Neutrophil (primary cell): ENCODE data around the gene ECM1.

Source experiments
- H3K27ac ChIP-seq: fragments of 200-600 bp; sonication (generic); 2 replicates; pipeline ENCODE4 v1.5.1; 2016; ENCODE audit warnings: mild to moderate bottlenecking, moderate library complexity
- H3K27me3 ChIP-seq: fragments of 200-600 bp; sonication (generic); 2 replicates; pipeline ENCODE4 v1.6.0; 2016; ENCODE audit warnings: mild to moderate bottlenecking
- H3K36me3 ChIP-seq: fragments of 200-600 bp; sonication (generic); 2 replicates; pipeline ENCODE4 v1.5.1; 2017
- H3K4me1 ChIP-seq, 2 experiments: fragments of 200-600 bp in 1 of 2; sonication (generic) in 1 of 2; 1 replicate in 1 of 2; 2 replicates in 1 of 2; pipeline versions ENCODE4 v1.5.1 to v1.6.1; 2013 to 2016; ENCODE audit warnings: low read depth in 1 of 2, low read length in 1 of 2, mild to moderate bottlenecking in 1 of 2, moderate library complexity in 1 of 2; ENCODE audit not compliant: control insufficient read depth in 1 of 2, insufficient read depth in 1 of 2
- H3K4me3 ChIP-seq, 2 experiments: fragments of 200-600 bp in 1 of 2; sonication (generic) in 1 of 2; 1 replicate in 1 of 2; 2 replicates in 1 of 2; pipeline ENCODE4 v1.5.1; 2013 to 2016; ENCODE audit warnings: low read depth in 1 of 2, low read length in 1 of 2, mild to moderate bottlenecking in 1 of 2, moderate library complexity in 1 of 2
- H3K9me3 ChIP-seq: fragments of 200-600 bp; sonication (generic); 2 replicates; pipeline ENCODE4 v1.5.1; 2016
- TF ChIP-seq, protein P1 (sequence below): fragments of 200-600 bp; sonication (generic); IDR thresholded peaks from 2 replicates; pipeline ENCODE4 v1.5.1; 2016; ENCODE audit warnings: antibody characterized with exemption

The ECM1 gene

DNA sequence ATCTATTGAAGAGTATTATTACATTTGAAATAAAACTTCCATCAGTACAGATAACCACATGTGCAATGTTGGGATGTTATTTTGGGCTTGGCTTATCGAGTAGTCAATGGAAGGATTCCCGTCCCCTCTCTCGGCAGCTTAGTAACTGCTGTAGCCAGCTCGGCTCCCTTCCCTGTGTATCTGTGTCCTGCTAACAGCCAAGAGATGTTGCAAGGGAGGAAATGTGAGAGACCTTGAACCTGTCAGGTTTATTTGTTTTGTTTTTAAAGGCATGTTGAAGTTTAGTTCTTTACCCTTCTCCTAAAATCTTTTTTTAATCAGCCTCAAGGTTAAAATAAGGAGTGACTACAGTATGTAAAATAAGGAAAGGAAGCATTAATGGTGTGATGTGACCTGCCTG, 34.2 kb upstream of the ECM1 start:
- TF ChIP-seq, protein P1, sequence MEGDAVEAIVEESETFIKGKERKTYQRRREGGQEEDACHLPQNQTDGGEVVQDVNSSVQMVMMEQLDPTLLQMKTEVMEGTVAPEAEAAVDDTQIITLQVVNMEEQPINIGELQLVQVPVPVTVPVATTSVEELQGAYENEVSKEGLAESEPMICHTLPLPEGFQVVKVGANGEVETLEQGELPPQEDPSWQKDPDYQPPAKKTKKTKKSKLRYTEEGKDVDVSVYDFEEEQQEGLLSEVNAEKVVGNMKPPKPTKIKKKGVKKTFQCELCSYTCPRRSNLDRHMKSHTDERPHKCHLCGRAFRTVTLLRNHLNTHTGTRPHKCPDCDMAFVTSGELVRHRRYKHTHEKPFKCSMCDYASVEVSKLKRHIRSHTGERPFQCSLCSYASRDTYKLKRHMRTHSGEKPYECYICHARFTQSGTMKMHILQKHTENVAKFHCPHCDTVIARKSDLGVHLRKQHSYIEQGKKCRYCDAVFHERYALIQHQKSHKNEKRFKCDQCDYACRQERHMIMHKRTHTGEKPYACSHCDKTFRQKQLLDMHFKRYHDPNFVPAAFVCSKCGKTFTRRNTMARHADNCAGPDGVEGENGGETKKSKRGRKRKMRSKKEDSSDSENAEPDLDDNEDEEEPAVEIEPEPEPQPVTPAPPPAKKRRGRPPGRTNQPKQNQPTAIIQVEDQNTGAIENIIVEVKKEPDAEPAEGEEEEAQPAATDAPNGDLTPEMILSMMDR, result no peak
- H3K27ac ChIP-seq, result no peak overlapping the region
- peaks cover 36% of the 10 kb centered on the region for H3K36me3 ChIP-seq
- H3K9me3 ChIP-seq, result no peaks in the 10 kb centered on the region
- no peaks in the 10 kb centered on the region for H3K27me3 ChIP-seq
- H3K4me3 ChIP-seq, result no peak overlapping the region
- no peaks in the 10 kb centered on the region for H3K4me1 ChIP-seq

DNA sequence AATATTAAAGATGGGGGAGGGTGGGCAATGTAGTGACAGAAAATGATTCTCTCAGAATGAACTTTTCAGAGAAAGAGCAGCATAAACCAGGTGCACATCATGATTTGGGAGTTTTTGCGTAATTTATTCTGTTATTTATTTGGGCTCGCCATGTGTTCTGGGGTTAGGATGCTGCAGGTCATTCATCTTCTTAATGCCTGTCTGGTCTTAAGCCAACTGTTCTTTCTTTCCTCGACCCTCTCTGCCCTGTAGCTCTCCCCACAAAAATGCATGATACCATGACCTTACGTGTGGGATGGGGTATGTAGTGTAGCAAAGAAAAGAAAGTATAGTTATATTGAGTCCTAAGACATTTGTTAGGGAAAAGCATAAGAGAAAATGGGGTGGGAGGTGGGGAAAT, 33.0 kb upstream of the ECM1 start:
- H3K27me3 ChIP-seq, result peaks cover 10% of the 10 kb centered on the region
- TF ChIP-seq, protein P1, result no peak
- no peak overlapping the region for H3K4me3 ChIP-seq
- peaks cover 33% of the 10 kb centered on the region for H3K36me3 ChIP-seq
- H3K9me3 ChIP-seq, result no peaks in the 10 kb centered on the region
- H3K27ac ChIP-seq, result no peak overlapping the region
- H3K4me1 ChIP-seq, result no peaks in the 10 kb centered on the region

DNA sequence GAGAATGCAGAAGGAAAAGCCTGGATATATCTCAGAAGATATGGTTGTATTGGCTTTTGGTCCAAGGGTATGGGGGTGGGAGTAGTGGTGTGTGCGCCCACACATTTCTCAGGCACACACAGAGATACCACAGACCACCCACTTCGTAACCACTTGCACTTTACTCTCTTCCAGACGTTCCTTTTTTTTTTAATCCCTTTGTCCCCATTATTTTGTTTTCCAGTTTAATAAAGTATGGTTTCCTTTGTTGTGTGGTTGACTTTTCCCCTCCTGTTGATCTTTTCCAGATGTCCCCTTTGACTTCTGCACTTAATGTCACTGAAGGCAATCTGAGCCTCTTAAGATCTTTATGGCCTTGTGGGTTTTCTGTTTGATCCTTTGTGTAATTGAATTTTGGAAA, 31.2 kb upstream of the ECM1 start:
- peaks cover 14% of the 10 kb centered on the region for H3K36me3 ChIP-seq
- no peak overlapping the region for H3K4me3 ChIP-seq
- peaks cover 21% of the 10 kb centered on the region for H3K27me3 ChIP-seq
- no peaks in the 10 kb centered on the region for H3K4me1 ChIP-seq
- H3K9me3 ChIP-seq, result no peaks in the 10 kb centered on the region
- H3K27ac ChIP-seq, result no peak overlapping the region
- TF ChIP-seq, protein P1, result no peak

DNA sequence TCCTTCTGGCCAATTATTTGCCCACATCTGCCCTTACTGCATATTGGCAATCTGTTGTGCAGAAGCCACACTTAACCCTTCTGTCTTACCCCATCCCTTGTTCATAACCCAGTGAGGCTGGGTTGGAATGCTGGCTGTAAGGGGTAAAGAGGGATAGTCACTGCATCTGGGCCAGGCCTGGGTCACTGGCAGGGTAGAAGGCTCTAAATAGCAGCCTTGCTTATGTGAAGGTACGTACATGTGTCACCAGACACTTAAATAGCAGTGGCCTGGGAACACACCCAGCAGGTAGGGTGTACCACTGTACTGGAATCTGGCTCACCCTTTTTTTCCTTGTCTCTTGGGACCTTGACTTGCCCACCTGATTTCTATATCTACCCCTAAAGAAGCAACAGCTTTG, 30.6 kb upstream of the ECM1 start:
- H3K4me3 ChIP-seq, result no peak overlapping the region
- no peaks in the 10 kb centered on the region for H3K9me3 ChIP-seq
- peaks cover 8% of the 10 kb centered on the region for H3K36me3 ChIP-seq
- H3K27me3 ChIP-seq, result peaks cover 21% of the 10 kb centered on the region
- H3K27ac ChIP-seq, result no peak overlapping the region
- TF ChIP-seq, protein P1, result no peak
- H3K4me1 ChIP-seq, result no peaks in the 10 kb centered on the region

DNA sequence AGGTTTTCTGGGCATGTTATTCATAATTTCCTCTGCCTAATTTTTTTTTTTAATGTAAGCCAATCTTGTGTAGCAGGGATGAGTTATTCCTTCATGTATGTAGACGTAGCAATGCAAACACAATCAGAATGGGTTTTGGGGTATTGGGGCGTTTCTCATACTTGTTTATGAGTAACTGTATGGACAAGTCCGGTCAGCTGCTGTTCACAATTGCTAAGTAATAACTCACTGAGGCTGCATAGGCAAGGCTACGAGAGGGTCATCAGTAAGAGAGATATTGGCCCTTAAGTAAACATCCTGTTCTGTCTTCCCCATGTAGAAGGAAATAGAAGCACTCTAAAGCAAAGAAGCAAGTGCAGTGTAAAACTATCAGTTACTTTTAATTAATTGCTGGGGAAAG, 30.2 kb upstream of the ECM1 start:
- Histone ChIP-seq H3K36me3 (peaks cover 4% of the 10 kb centered on the region), H3K4me3 (no peak overlapping the region), H3K9me3 (no peaks in the 10 kb centered on the region), H3K27me3 (peaks cover 21% of the 10 kb centered on the region), H3K4me1 (no peaks in the 10 kb centered on the region), H3K27ac (no peak overlapping the region)
- TF ChIP-seq, protein P1, result no peak

DNA sequence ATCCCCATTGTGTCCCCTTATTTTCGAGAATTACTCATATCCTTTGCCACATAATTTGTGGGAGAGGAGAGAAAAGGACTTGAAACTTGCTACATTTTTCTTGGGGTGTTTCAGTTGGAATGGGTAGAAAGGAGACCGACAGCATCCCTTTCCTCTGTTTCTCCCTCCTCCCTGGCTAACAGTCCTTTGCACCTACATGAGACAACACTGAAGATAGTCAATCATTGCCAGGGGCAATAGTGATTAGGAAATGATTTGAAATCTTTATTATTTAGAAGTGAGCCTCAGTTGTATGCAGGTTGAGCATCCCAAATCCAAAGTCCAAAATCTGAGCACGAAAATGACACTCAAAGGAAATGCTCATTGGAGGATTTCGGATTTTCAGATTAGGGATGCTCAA, 28.5 kb upstream of the ECM1 start:
- no peak overlapping the region for H3K27ac ChIP-seq
- TF ChIP-seq, protein P1, result no peak
- H3K36me3 ChIP-seq, result no peaks in the 10 kb centered on the region
- H3K4me1 ChIP-seq, result no peaks in the 10 kb centered on the region
- H3K4me3 ChIP-seq, result no peak overlapping the region
- H3K27me3 ChIP-seq, result peaks cover 21% of the 10 kb centered on the region
- no peaks in the 10 kb centered on the region for H3K9me3 ChIP-seq
